ENCODE results near the gene BCL2.

The BCL2 gene

GRCh38 chr18:63244607-63245006 lies 75.0 kb downstream of the BCL2 start:
- no peak overlapping the region for H3K27ac ChIP-seq
- TF ChIP-seq CTCF (conservative IDR thresholded peaks at IDR 0.05) (no peak), ZFX (IDR thresholded peaks at IDR 0.05) (no peak)

- TF ChIP-seq CTCF (conservative IDR thresholded peaks at IDR 0.05) (no peak), ZFX (IDR thresholded peaks at IDR 0.05) (no peak)
- H3K27ac ChIP-seq: no peak overlapping the region
Observed at GRCh38 chr18:63241760-63242159, 77.8 kb downstream of the BCL2 start.

GRCh38 chr18:63241317-63241712 lies 78.3 kb downstream of the BCL2 start:
- TF ChIP-seq ZFX (IDR thresholded peaks at IDR 0.05) (no peak), CTCF (conservative IDR thresholded peaks at IDR 0.05) (no peak)
- H3K27ac ChIP-seq: no peak overlapping the region

- H3K27ac ChIP-seq: no peak overlapping the region
- TF ChIP-seq CTCF (conservative IDR thresholded peaks at IDR 0.05) (no peak), ZFX (IDR thresholded peaks at IDR 0.05) (no peak)
Observed at GRCh38 chr18:63240531-63241316, 78.8 kb downstream of the BCL2 start.

- no peak for TF ChIP-seq CTCF (conservative IDR thresholded peaks at IDR 0.05)
- no peak for TF ChIP-seq ZFX (IDR thresholded peaks at IDR 0.05)
- no peak overlapping the region for H3K27ac ChIP-seq
Observed at GRCh38 chr18:63238693-63239075, 80.9 kb downstream of the BCL2 start.

- TF ChIP-seq ZFX (IDR thresholded peaks at IDR 0.05) (no peak), CTCF (conservative IDR thresholded peaks at IDR 0.05) (no peak; the same call in 1 of the 2 replicates)
- no peak overlapping the region for H3K27ac ChIP-seq
Observed at GRCh38 chr18:63237881-63238692, 81.5 kb downstream of the BCL2 start.

Measured in C4-2B (cell line).